Measurements from ENCODE around the gene KCNN3.

Gene KCNN3

DNA sequence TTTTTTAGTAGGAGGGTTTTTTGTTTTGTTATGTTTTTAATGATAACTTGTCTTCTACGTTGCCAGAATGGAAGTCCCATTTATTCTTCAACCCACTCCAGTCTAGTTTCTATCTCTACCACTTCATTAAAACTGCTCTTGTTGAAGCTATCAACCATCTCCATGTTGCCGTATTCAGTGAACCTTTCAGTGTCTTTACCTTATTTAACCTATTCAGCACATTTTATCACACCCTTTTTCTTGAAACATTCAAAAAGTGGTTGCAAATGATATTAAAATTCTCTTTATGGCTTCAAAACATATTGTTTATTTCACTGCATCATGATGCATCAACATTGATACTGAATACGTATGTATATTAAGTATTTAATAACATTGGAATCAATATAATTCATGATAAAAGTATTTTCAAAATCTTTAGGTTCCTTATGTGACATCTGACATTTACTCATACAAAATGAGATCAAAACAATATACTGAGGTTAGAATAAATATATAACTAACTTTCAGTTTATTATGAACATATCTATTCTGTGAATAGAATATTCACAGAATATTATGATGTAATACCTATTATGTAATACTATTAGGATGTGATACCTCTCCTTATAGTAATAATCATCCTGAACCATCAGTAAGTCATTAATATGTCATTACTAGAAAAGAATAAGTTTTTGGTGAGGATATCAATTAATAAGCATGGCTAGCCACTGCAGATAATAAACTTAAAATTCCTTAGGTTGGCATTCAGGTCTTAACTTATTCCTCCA is 210.1 kb downstream of the KCNN3 start:
- DNase-seq (ENCODE audit: low read depth) = no peak
- TF ChIP-seq, protein P1, sequence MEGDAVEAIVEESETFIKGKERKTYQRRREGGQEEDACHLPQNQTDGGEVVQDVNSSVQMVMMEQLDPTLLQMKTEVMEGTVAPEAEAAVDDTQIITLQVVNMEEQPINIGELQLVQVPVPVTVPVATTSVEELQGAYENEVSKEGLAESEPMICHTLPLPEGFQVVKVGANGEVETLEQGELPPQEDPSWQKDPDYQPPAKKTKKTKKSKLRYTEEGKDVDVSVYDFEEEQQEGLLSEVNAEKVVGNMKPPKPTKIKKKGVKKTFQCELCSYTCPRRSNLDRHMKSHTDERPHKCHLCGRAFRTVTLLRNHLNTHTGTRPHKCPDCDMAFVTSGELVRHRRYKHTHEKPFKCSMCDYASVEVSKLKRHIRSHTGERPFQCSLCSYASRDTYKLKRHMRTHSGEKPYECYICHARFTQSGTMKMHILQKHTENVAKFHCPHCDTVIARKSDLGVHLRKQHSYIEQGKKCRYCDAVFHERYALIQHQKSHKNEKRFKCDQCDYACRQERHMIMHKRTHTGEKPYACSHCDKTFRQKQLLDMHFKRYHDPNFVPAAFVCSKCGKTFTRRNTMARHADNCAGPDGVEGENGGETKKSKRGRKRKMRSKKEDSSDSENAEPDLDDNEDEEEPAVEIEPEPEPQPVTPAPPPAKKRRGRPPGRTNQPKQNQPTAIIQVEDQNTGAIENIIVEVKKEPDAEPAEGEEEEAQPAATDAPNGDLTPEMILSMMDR (IDR thresholded peaks at IDR 0.05; ENCODE audit: control insufficient read depth, insufficient read depth, low read depth, low read length, missing control alignments) = no peak
- H3K4me3 ChIP-seq (ENCODE audit: control insufficient read depth, low read depth, low read length) = no peak overlapping the region

DNA sequence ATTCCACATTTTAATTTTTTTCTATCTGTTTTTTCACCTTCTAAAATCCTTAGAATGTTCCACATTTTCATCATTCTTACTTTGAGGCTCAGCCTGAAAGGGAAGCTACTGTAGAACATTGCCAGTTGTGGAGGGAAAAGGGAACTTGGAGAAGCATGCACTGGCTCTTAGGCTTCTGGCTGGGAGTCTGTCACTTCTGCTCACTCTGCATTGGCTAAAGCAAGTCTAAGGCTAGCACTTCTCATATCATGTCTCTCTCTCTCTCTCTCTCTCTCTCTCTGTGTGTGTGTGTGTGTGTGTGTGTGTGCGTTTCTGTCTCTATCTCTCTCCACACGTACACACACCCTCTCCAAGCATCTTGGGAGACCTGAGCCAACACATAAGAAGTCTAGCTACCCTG is 212.5 kb downstream of the KCNN3 start:
- DNase-seq (ENCODE audit: low read depth) = no peak
- TF ChIP-seq, protein P1 (IDR thresholded peaks at IDR 0.05; ENCODE audit: control insufficient read depth, insufficient read depth, low read depth, low read length, missing control alignments) = no peak
- no peak overlapping the region for H3K4me3 ChIP-seq (ENCODE audit: control insufficient read depth, low read depth, low read length)

DNA sequence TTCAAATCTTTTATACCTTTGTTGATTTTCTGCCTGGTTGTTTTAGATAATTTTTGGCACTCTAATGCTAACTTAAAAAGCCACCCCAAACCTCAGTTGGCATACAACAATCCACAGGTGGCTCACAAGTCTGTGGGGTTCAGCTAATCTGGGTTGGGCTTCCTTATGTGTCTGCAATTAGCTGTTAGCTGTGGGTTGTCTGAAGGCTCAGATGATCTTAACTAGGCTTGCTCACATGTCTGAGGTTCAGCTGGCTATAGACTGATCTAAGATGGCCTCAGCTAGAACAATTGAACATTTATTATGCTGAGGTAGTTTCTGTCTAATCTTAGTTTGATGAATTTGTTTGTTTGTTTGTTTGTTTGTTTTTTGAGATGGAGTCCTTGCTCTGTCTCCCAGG is 217.2 kb downstream of the KCNN3 start:
- TF ChIP-seq, protein P1 (IDR thresholded peaks at IDR 0.05; ENCODE audit: control insufficient read depth, insufficient read depth, low read depth, low read length, missing control alignments) = no peak
- H3K4me3 ChIP-seq (ENCODE audit: control insufficient read depth, low read depth, low read length) = no peak overlapping the region

More for the DNA sequence above, 217.2 kb downstream of the KCNN3 start:
- no peak for DNase-seq (ENCODE audit: low read depth)

All from AG09309 (cell line).